GM10248 (cell line): ENCODE results near the gene CAST.

Experiments used
- CTCF ChIA-PET: fragments of 300-600 bp; sonication (Branson Sonifier 250); formaldehyde crosslinking; extraction: SDS; loops from one replicate; lab custom pipeline; 2021; ENCODE audit warnings: antibody characterized with exemption; lab: Yijun Ruan, JAX
- POLR2A ChIA-PET: fragments of 350-650 bp; sonication (Branson Sonifier 250); formaldehyde crosslinking; extraction: SDS; loops from one replicate; lab custom pipeline; 2020; ENCODE audit warnings: antibody characterized with exemption; lab: Yijun Ruan, JAX
- DNase-seq: peaks from one replicate; pipeline ENCODE4 v3.0.0; 2012; ENCODE audit errors: extremely low spot score
- CTCF ChIP-seq: IDR thresholded peaks from 2 replicates; pipeline ENCODE4 v1.5.1; 2012; ENCODE audit warnings: mild to moderate bottlenecking, low read depth; ENCODE audit errors: extremely low read depth, missing control alignments, control extremely low read depth

The CAST gene

GRCh38 chr5:96683392-96683791, 21.2 kb downstream of the CAST start:
- POLR2A ChIA-PET, result no interaction called here
- CTCF ChIA-PET, result interaction anchor here (2.2 to 3.0 kb wide), 3 partner anchors 9 to 68 kb away, joined by 5 to 15 read pairs (median 12); no protein-coding TSS in a partner anchor
- no peak for TF ChIP-seq CTCF
- DNase-seq, result no peak

- ChIA-PET CTCF (interaction anchor here (1.0 to 3.0 kb wide), 5 partner anchors 10 to 69 kb away, joined by 3 to 15 read pairs (median 5); no protein-coding TSS in a partner anchor), POLR2A (no interaction called here)
- DNase-seq, result no peak
- no peak for TF ChIP-seq CTCF
Measured at GRCh38 chr5:96683810-96684209, 21.6 kb downstream of the CAST start.

- ChIA-PET CTCF (interaction anchor here (0.8 to 4.1 kb wide), 17 partner anchors 9 to 828 kb away, joined by 3 to 23 read pairs (median 3); no protein-coding TSS in a partner anchor), POLR2A (interaction anchor here (0.6 kb wide), 1 partner anchor 286 kb away, joined by 5 read pairs; no protein-coding TSS in a partner anchor)
- no peak for DNase-seq
- no peak for TF ChIP-seq CTCF
Measured at GRCh38 chr5:96687080-96687479, 24.9 kb downstream of the CAST start.

GRCh38 chr5:96687812-96688453, 25.8 kb downstream of the CAST start:
- ChIA-PET CTCF (interaction anchor here (0.8 to 4.1 kb wide), 13 partner anchors 9 to 828 kb away, joined by 3 to 23 read pairs (median 4); no protein-coding TSS in a partner anchor), POLR2A (no interaction called here)
- peak; percentile 46 for DNase-seq
- peak; percentile 54 for TF ChIP-seq CTCF

GRCh38 chr5:96690861-96691260, 28.7 kb downstream of the CAST start:
- ChIA-PET CTCF (interaction anchor here (1.1 to 2.1 kb wide), 5 partner anchors 10 to 474 kb away, joined by 3 to 7 read pairs (median 3); no protein-coding TSS in a partner anchor), POLR2A (no interaction called here)
- no peak for TF ChIP-seq CTCF
- DNase-seq, result no peak

- ChIA-PET POLR2A (no interaction called here), CTCF (interaction anchor here (0.6 to 2.1 kb wide), 5 partner anchors 9 to 473 kb away, joined by 3 to 7 read pairs (median 3); no protein-coding TSS in a partner anchor)
- DNase-seq, result no peak
- no peak for TF ChIP-seq CTCF
Measured at GRCh38 chr5:96691503-96692303, 29.5 kb downstream of the CAST start.
